CD4-positive, alpha-beta T cell treated with Interleukin-15 for 1 hour (primary cell): ENCODE results near the gene FES.
"Not testable (repeated sequence)": the region's sequence is repeated elsewhere in the genome, so short reads cannot be mapped to it uniquely, and the experiment has no call there.

Experiments used
- DNase-seq: peaks from one replicate; pipeline ENCODE4 v3.0.0-alpha.2; 2020

The FES gene

DNA sequence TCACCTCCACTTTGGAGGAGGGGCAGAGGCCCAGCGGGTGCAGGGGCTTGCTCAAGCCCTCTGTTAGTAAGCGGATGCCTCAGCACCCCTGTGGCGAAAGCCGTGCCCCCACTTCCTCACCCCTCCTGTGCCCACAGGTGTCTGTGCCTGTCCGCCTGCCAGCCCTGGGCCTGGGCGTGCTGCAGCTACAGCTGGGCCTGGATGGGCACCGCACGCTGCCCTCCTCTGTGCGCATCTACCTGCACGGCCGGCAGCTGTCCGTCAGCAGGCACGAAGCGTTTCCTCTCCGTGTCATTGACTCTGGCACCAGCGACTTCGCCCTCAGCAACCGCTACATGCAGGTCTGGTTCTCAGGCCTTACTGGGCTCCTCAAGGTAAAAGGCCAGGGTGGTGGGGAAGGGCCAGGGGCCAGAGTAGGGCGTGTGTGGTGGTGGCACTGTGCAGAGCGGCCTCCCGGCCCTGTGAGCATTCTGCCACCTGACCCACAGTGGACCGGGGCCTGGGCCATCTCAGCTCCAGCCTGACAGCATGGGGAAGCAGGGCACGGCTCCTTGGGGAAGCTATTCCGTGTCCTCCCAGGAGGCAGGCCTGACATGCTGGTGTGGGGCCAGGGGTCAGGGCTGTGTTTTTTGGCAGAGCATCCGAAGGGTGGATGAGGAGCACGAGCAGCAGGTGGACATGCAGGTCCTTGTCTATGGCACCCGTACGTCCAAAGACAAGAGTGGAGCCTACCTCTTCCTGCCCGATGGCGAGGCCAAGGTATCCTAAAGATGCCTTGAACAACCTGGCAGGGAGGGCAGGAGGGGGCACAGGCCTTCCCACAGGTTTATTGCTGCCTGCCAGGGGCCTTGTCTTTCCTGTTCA is 27.8 kb downstream of the FES start:
- no peak for DNase-seq

GRCh38 chr15:90912770-90913075 is 28.4 kb downstream of the FES start:
- no peak for DNase-seq

- DNase-seq, result peak; percentile 10
Observed at GRCh38 chr15:90913398-90913944, 29.2 kb downstream of the FES start.

DNA sequence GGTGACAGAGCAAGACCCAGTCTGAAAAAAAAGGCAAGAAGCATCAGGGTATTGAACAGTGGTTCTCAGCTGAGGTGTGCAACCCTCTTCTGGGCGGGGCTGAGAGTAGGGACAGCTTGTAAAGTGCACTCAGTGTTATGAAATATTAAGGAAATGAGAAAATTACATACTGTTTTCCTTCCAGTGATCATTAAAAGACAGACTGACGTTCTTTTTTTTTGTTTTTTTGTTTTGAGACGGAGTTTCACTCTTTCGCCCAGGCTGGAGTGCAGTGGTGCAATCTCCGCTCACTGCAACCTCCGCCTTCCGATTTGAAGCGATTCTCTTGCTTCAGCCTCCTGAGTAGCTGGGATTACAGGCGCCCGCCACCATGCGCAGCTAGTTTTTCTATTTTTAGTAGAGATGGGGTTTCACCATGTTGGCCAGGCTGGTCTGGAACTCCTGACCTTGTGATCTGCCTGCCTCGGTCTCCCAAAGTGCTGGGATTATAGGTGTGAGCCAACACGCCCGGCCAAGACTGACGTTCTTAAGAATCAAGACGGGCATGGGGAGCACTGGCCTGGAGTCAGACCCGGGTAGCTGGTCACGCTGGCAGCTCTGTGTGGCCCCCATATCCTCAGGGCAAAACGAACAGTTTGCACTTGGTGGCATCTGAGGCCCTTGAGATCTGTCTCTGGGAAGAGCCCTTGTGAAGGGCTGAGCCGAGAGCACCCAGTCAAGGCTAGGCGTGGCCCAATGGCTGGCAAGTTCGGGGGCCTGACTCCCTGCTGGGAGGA is 30.2 kb downstream of the FES start:
- DNase-seq, result peak; percentile 41

- DNase-seq, result no peak
Observed at GRCh38 chr15:90915216-90915807, 31.0 kb downstream of the FES start.

DNA sequence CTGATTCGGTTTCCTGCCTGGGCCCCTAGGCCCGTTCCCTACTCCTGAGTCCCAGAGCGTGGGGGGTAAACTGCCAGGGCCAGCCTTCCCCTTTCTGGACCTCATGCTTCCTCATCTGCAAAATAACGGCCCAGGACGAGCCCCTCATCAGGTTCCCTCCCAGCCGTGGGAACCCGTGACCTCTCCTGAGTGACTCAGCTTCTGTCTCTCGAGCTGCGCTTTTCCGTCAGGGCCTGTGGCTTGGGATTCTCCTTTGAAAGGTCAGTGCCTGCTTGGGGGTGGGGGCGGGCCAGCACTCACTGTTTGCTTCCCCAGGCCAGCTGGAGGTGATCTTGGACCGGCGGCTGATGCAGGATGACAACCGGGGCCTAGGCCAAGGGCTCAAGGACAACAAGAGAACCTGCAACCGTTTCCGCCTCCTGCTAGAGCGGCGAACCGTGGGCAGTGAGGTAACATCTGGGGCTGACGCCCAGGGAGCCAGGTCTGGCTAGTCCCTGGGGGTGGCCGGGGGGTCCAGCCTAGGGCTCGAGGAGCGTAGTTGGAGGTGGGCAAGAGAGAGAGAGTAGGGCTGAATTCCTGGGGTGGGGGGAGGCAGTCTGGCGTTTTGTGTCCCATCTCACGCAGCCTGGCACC is 31.6 kb downstream of the FES start:
- DNase-seq, result peak; percentile 75

- no peak for DNase-seq
Observed at GRCh38 chr15:90916461-90916860, 32.2 kb downstream of the FES start.

DNA sequence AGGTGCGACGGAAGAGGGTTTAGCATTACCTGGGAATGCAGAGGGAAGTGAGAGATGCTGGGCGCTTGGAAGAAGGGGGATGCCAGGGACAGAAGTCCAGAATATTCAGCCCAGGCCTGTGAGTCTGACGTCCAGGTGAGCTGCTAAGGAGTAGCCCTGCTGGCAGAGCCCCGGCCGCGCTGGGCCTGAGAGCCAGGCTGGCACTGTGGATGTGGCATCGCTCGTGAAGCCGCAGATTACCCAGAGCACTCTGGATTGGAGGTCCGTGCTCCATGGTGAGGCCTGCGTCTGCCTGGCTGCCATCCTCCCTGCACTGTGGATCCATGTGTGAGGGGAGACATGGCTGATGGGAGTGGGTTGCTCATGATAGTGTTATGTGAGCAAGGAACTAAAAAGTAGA is 33.3 kb downstream of the FES start:
- DNase-seq, result no peak

GRCh38 chr15:90918034-90918788 is 33.9 kb downstream of the FES start:
- DNase-seq, result no peak

DNA sequence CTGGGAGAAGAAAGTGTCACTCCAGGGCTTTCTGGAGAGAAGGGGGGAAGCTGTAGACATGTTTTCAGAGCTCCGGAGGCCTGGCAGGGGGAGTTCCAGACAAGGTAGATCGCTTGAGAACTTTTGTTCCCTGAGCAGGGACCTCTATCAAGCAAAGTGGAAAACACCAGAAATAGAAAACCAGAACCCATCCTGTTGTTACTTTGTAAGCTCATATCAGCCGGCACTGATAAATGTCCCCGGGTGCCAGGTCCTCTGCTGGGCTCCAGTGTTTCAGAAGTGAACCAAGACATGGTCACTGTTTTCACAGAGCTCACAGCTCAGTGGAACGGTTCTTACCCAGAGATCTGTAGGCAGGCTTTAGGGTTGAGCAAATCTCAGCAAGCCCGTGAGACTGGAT is 34.5 kb downstream of the FES start:
- DNase-seq, result no peak

DNA sequence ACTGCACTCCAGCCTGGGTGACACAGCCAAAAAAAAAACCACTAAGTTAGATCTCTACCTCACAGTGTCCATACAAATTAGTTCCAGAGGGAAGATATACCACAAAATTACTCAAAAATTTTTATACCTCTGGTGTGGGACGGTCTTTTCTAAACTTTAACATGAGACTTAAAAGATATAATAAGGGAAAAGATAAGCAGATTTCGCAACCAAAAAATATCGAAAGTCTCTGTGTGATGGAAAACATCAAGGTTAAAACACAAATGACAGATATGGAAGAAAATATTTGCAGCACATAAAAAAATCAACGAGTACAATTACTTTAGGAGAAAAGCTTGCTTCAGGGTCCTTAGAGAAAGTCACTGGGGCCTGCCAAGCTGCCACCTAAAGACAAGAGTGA is 37.6 kb downstream of the FES start:
- no peak for DNase-seq

DNA sequence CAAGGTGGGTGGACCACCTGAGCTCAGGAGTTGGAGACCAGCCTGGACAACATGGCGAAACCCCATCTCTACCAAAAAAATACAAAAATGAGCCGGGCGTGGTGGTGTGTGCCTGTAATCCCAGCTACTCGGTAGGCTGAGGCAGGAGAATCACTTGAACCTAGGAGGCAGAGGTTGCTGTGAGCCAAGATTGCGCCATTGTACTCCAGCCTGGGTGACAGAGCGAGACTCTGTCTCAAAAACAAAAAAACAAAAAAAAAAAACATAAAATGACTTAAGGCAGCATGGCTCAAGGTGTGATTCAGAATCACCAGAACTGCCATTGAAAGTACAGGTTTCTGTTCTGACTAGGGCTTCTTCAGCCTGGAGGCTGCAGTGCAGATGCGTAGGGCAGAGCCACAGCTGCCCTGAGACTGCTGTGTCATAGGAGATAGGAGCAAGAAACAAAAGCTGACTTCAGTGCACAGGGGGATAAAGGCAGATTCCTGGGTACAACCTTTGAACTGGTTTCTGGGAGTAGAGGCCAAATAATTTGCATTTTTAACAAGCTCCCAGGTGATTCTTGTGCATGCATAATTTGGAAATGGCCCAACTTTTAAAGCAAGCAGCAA is 38.5 kb downstream of the FES start:
- DNase-seq, result not testable (repeated sequence)

DNA sequence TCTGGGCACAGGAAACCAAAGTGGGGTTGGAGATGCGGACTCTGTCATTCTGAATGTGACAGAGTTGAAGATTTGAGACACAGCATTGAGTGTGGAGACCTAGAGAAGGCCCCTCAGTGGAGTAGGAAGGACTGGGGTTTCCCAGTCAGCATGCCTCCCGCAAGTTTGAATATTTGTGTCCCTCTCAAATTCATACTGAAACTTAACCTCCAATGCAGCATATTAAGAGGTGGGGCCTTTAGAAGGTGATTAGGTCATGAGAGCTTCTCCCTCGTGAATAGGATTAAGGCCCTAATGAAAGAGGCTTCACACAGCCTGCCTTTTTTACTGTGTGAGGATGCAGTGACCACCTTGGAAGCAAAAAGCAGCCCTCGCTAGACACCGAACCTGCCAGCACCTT is 40.1 kb downstream of the FES start:
- no peak for DNase-seq

DNA sequence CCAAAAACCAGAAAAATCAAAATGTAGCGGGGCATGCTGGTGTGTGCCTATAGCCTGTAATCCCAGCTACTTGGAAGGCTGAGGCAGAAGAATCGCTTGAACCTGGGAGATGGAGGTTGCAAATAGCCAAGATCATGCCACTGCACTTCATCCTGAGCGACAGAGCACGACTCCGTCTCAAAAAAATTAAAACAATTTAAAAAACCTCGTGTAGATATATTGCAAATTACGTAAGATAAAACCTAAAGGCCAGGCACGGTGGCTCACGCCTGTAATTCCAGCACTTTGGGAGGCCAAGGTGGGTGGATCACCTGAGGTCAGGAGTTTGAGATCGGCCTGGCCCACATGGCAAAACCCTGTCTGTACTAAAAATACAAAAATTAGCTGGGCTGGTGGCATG is 42.5 kb downstream of the FES start:
- DNase-seq, result not testable (repeated sequence)

DNA sequence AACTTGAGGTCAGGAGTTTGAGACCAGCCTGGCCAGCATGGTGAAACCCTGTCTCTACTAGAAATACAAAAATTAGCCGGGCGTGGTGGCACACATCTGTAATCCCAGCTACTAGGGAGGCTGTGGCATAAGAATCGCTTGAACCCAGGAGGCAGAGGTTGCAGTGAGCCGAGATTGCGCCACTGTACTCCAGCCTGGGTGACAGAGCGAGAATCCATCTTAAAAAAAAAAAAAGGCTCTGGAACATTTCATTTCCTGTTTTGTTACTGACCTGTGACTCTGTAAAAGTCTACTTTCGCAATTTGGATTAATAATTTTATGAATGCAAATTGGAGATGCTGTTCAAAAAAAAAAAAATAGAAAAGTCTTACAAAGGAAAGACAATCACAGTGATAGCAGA is 43.8 kb downstream of the FES start:
- DNase-seq, result not testable (repeated sequence)

DNA sequence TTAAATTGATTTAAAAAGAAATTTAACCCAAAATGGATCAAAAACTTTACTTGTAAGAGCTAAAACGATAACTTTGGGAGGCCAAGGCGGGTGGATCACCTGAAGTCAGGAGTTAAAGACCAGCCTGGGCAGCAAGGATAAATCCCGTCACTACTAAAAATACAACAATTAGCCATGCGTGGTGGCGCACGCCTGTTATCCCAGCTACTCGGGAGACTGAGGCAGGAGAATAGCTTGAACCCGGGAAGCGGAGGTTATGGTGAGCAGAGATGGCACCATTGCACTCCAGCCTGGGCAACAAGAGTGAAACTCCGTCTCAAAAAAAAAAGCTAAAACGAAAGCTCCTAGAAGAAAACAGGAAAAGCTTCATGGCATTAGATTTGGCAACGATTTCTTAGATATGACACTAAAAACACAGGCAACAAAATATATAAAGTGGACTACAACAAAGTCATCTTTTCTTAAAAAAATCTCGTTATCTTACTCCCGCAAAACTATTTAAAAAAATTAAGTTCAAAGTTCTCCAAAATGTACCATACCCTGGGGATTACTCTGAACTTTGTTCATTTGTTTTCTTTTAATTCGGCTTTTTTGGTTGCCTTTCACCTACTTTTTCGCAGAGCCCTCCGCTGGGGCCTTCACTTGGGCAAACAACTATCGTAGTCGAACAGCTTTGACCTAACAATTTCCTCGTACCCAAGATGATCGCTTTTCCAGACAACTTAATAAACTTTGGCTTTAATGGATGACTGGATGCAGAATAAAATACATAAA is 45.1 kb downstream of the FES start:
- no peak for DNase-seq

DNA sequence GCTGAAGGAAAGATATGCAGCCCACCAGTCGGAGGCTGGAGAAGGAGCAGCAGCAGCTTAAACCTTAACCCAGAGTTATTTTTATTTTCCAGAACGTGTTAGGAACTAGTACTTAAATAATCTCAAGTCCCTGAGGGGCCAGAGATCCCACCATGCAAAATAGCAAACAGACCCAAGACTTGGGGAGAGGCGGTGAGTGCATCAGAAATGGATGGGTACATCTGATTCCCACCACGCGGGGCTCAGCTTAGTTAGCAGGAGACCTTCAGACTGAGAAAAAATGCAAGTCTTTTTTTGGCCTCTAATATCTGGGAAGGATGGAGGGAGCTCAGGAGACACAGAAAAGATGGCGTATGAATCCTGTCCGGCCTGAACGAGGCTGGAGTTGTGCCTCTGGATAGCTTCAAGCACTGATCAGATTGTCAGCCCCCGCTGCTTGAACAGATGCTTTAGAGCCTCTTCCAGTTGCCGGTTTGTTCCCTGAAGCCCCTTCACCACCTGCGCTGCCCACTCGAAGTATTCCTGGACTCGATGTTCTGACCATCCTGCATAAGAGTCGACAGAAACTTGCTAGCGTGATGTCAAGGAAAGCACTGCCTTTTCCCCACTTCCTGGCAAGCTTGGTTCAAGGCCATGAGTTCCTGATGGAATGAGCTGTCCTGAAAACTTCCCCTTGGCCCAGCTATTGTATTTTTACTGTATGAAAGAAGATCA is 46.7 kb downstream of the FES start:
- no peak for DNase-seq

DNA sequence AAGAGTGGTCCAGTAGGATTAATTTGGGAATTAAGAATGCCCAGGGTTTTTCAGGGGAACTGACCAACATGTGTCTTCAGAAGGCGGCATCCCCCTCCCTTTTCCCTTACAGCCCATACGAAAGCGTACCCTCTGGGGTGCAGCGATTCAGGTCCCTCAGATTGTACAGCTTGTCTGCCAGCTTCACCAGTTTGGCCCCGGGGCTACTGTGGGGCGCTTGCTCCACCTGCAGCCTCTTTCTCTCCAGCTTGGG is 47.2 kb downstream of the FES start:
- no peak for DNase-seq

DNA sequence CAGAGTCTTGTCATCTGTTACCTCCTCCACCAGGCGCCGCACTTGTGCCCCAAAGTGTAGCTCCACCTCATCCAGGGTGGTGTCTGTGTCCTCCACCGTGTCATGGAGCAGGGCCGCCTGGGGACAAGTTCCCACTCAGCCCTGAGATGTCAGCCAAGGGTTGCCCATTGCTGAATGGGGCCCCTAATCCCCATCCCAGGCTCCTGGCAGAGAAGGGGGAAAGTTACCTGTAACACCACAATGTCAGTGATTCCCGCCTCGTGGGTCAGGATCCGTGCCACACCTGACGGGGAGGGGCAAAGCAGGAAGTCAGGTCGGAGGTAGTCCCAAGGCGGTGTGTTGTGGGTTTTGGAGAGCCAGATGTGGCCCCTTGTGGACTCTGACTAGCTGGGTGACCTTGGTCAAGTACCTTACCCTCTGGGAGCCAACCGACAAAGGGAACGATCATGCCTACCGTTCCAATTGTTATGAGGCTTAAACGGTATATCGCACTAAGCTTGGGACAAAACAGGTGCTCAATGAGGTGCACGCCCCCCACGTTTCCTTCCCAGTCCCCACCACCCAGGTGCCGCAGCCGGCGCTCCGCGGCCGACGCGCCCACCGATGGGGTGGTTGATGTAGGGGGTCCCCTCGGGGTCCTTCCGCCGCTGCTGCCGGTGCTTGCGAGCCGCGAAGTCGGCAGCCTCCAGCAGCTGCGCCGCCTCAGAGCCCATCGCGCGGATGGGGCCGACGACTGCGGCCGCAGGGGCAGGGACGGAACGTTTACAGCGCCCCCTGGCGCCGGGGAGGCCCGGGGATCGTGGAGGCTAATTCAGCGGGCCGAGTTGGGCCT is 47.7 kb downstream of the FES start, which contains the start of gene HDDC3:
Gene HDDC3, minus strand, starts transcription at position 722 of the 832 bp plus-strand sequence. Its CDS starts 9 bp downstream, at position 713.
- peak; percentile 88 for DNase-seq

- DNase-seq, result no peak
Observed at GRCh38 chr15:90932660-90932991, 48.3 kb downstream of the FES start.
